Renal pelvis (tissue), 4 donors: ENCODE data around the gene KCNQ2. TPM values are rescaled to one million over a fixed set of nuclear protein-coding genes. Genes with fewer than 3 reads are reported as not detected.

ENCODE experiments used
- DNase-seq: peaks from one replicate; pipeline ENCODE4 v3.0.0-alpha.2; 2013
- polyA plus RNA-seq, 3 donors: library from polyadenylated mRNA; unstranded; fragments of 120-200 nt; gene quantifications; one replicate each; pipeline ENCODE4 v1.2.1, GENCODE V29; 2013; ENCODE audit not compliant: insufficient read length in 3 of 3

KCNQ2 gene
- polyA plus RNA-seq, 3 donors: 7.1 to 8.9 (median 8.1) TPM

DNA sequence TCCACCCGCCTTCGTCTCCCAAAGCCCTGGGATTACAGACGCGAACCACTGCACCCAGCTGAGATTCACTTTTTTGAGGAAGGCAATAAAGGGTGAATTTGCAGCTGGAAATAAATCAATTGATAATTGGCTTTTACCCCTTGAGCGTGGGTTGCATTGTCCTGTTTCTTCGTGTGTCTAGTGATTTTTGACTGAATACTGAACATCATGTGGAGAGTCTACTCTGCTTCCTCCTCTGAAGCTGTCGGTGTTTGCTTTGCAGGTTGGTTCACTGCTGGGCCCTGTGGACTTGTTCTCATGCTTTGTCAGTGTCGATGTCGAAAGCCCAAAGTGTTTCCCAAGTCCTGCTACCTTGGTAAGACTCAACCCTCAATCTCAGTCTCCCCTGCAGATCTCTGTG is 32.2 kb upstream of the KCNQ2 start:
- DNase-seq: no peak

DNA sequence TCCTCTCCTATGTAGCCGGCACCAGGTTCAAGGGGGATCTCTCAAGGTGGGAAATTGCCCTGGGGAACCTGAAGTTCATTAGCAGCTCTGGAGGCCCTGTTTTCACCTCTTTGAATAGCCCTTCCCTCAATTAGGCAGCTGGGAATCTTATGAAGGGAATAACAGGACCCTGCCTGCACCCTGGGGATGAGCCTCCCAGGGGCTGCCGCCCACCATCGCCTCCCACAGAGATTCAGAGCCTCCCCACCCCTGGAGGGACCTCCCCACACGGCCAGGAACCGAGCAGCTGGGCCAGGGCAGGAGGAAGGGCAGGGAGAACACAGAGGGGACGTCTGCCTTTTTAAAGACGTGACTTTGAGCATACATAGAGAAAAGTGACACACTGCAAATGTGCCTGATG is 31.1 kb upstream of the KCNQ2 start:
- DNase-seq: no peak

- DNase-seq: no peak
Observed at GRCh38 chr20:63502671-63503172, 30.3 kb upstream of the KCNQ2 start.

DNA sequence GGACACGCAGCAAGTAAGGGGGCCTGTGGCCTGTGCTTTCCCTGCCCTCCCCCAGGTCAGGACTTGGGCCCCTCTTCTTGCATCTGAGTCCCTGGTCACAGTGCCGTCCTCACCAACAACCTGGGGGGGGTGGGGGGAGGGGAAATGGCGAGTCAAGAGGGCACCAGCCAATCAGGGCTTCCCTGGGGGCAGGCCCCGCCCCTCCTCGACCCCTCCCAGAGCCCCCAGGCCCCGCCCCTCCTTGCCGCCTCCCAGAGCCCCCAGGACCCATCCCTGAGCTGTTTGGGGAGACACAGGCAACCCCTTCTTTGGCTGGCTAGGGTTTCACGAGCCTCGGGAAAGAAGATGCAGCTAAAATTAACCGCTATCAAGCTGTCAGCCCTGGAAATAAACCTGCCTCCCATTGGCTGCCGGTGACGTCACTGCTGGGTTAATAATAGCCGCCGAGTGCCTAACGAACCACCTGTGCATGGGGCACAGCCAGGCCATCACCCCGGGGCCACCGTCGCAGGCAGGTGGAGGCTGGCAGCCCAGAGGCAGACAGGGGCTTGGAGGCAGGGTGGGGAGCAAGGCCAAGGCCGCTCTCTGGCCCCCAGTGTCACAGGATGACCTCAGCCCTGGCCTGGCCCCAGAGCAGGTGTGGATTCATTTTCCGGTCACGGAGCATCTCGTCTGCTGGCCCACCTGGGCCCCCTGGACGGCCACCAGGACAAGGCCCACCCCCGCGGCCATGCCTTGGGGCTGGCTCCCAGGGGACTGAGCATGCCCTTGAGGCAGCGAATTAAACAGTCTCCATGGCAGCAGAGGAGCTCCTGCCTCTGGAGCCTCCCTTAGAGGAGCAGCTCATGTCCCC is 29.6 kb upstream of the KCNQ2 start:
- DNase-seq: no peak

DNA sequence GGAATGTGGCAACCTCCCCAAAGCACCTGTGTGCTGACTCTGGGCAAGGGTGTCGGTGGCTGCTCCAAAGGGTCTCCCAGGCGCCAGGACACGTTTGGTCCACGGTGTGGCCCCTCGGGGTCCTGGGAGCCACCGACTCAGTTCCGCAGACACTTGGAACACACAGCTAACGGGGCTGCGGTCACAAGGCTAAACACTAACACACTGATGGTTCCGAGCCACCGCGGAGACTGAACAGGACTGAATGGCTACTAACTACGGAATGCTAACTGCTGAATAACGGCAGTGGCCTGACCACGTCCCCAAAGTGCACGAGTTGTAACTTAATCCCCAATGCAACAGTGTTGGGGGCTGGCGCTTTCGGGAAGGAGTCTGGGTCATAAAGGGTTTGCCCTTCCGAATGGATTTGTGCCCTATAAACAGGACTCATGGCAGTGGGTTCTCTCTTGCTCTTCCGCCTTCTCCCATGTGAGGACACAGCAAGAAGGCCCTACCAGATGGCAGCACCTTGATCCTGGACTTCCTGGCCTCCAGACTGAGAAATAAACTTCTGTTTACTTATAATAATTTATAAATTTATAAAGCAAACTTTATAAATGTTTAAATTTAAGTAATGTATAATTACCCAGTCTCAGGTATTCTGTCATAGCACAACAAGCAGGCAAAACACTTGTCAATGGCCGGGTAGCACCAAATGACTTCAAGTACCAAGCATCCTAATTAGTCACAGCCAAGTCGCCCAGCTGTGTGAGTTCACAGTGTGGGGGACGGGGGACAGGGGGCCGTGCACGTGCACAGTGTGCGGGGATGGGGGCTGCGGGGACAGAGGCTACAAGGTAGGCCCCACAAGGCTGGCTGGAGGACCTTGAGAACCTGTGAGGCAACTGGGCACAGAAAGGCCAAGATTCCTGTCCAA is 28.7 kb upstream of the KCNQ2 start:
- no peak for DNase-seq

GRCh38 chr20:63500151-63500901 is 27.9 kb upstream of the KCNQ2 start:
- DNase-seq: no peak

DNA sequence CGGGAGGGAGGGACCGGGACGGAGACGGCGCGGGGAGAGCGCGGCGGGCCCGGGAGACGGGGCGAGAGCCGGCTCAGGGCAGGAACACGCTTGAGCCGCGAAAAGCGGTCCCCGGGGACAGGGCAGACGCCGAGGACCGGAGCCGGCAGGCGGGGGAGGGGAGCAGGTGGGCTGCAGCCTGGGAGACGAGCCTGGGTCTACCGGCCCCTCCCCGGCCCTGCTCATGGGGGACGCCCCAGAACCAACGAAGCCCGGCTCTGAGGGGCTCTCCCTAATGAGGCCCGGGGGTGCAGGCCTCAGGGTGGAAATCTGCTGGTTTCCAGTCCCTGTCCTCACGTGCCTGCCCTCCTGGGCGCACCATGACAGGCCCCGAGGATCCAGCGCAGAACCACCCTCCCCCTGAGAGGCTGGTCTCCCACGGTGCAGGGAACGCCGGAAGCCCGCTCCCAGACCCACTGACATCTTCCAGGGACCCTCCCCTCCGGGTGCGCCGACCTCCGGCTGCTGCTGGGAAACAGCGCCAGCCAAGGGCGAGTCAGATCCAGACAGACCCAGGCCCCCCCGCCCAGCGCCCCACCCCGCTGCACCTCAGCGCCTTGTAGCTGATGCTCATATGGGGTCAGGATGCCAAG is 27.0 kb upstream of the KCNQ2 start:
- no peak for DNase-seq

DNA sequence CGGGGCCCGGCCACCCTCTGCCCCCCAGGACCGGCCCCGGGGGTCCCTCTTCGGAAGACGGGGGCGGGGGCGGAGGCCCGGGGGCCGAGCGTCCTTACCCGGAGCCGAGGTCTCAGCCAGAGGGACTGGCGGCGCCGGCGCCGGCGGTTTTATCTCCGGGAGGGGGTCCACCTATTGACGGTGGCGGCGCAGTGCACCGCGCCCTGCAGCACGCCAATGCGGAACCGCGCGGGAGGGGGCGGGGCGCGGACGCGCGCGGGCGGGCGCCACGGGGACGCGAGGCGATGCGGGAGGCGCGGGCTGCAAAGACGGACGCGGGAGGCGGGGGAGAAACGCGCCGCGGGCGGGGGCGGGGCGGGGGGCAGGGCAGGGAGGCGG is 26.5 kb upstream of the KCNQ2 start, which contains the start of gene EEF1A2:
TSS of gene EEF1A2 (minus strand) at position 124 of the 378 bp plus-strand sequence. CDS start 1,320 bp downstream, outside the sequence.
- DNase-seq: no peak

GRCh38 chr20:63497946-63498935 is 25.8 kb upstream of the KCNQ2 start:
- DNase-seq: no peak

GRCh38 chr20:63497138-63497945 is 24.9 kb upstream of the KCNQ2 start:
- DNase-seq: no peak

DNA sequence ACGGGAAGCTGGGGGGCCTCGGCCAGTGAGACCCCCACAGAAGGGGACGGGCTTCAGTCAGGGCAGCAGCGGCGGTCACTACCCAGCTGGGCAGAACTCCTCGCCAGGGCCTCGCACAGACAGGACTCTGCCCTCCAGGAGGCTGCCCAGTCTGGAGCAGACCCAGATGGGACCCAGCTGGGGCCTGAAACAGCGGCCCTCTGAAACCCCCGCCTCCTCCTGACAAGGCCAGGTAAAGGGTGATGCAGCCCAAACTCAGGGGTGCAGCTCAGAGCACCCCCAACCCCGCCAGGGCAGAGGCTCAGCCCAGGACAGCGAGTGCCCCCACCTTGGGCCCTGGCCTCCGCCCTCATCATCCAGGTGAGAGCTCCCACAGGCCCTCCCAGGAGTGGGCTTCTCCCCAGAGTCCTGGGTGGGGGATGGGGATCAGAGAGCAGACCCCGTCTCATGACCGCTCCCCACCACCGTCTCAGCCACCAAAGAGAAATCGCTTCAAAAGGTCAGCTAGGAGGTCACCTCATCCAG is 24.2 kb upstream of the KCNQ2 start:
- no peak for DNase-seq

DNA sequence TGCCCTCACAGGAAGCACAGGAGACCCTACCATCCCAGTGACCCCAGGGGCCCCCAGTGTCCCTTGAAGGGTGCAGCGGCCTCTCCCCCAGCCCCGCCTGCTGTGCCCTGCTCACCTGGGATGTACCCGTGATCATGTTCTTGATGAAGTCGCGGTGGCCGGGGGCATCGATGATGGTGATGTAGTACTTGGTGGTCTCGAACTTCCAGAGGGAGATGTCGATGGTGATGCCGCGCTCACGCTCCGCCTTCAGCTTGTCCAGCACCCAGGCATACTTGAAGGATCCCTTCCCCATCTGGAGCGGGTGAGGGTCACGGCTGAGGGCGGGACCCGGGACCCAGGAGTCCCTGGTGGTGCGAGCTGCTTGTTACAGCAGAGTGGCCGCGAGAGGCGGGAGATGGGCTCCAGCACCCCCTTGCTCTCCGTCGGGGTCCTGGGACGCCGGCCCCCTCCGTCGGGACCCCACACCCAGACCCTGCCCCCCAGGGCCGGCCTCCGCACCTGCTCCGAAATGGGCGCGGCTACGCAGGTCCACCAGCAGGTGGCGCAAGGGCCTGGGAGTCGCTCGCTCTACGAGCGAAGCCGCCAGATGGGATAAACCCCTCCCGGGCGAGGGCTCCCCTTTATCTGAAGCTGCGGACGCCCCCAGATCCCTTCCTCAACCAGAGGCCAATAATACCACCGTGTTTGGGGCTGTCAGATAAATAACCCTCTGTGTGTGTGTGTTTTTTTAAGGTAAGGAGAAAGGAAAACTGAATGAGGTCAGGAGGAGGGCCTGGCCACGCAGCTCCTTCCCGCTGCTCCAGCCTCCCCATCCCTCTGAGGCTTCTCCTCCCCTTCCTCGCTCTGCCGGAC is 23.5 kb upstream of the KCNQ2 start:
- DNase-seq: no peak

GRCh38 chr20:63495167-63495720 is 22.8 kb upstream of the KCNQ2 start:
- no peak for DNase-seq

DNA sequence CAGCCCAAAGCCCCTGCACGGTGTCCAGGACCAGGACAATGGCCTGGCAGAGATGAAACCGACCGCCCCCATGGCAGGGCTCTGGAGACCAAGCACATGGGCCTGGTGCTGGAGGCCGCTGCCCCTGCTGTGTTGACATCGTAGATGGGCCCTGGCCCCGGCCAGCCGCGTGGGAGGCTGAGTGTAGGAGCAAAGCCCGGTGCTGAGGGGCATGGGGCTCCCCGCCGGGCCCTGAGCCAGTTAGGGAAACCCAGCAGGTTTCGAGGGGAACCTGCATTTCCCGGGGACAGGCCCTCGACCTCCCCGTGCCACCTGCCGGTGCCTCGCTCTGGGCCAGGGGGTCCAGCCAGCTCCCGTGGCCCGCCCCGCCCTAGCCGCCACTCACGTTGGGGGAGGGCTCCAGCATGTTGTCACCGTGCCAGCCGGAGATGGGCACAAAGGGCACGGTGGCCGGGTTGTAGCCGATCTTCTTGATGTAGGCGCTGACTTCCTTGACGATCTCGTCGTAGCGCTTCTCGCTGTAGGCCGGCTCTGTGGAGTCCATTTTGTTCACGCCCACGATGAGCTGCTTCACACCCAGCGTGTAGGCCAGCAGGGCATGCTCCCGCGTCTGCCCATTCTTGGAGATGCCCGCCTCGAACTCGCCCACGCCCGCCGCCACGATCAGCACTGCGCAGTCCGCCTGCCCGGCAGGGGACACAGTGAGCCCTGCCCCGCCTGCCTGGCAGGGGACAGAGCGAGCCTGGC is 22.1 kb upstream of the KCNQ2 start:
- DNase-seq: no peak

DNA sequence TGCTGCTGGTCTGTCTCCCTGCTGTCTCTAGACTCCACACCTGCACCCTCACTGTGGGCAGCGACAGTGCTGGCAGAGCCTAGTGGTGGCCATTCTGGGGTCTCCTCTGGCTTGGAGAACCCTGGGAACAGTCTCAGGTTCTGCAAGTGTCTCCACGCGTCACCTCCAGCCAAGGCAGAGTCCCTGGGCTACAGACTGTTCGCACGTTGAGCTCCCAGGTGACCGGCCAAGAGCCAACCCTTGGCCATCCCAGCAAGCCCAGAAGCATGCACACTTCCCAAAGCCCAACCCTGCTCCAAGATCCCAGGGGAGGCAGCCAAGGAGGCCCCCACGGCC is 21.6 kb upstream of the KCNQ2 start:
- DNase-seq: no peak

GRCh38 chr20:63493563-63494020 is 21.1 kb upstream of the KCNQ2 start:
- DNase-seq: no peak

GRCh38 chr20:63492982-63493381 is 20.5 kb upstream of the KCNQ2 start:
- no peak for DNase-seq
